Measurements from ENCODE around the gene ANKS3.

ANKS3 gene

GRCh38 chr16:4647644-4647980 is 86.5 kb downstream of the ANKS3 start:
- DNase-seq (ENCODE audit: low spot score), result no peak

- no peak for DNase-seq (ENCODE audit: low spot score)
Measured at GRCh38 chr16:4646773-4647643, 87.1 kb downstream of the ANKS3 start.

All from Ammon's horn (tissue), 1 donor.